H1 (cell line): ENCODE measurements around the gene MPZL3. TPM values are rescaled to one million over a fixed set of nuclear protein-coding genes. Genes with fewer than 3 reads are reported as not detected.

Source experiments
- CTCF ChIA-PET: fragments of 300-600 bp; sonication (Branson Sonifier 250); formaldehyde crosslinking; loops from one replicate; lab custom pipeline; 2021; ENCODE audit not compliant: partially characterized antibody; lab: Charles Lee
- POLR2A ChIA-PET: fragments of 300-600 bp; sonication (Branson Sonifier 250); formaldehyde crosslinking; loops from one replicate; lab custom pipeline; 2021; ENCODE audit warnings: inconsistent platforms; ENCODE audit not compliant: partially characterized antibody; lab: Charles Lee
- DNase-seq, 2 experiments: peaks; one replicate each; pipeline versions ENCODE4 v3.0.0 to v3.0.0-alpha.2; 2010 to 2022; ENCODE audit warnings: low spot score in 2 of 2, low read depth in 1 of 2, mixed read lengths in 1 of 2
- FAIRE-seq: peaks from 2 replicates; lab custom pipeline; 2011; peaks lifted over from hg19 to GRCh38; lab: Jason Lieb, UNC
- H2AFZ ChIP-seq: 2 replicates; pipeline ENCODE4 v1.8.1; 2012; ENCODE audit warnings: low read length, inconsistent platforms
- H2AK5ac ChIP-seq: 2 replicates; pipeline ENCODE4 v1.6.1; 2013; ENCODE audit warnings: low read depth, low read length
- H2BK120ac ChIP-seq: replicated peaks from 2 replicates; pipeline ENCODE3; 2013; ENCODE audit warnings: low read depth, low read length, inconsistent platforms
- H2BK12ac ChIP-seq: 2 replicates; pipeline ENCODE4 v1.6.1; 2013; ENCODE audit warnings: low read depth, low read length
- H2BK15ac ChIP-seq: 2 replicates; pipeline ENCODE4 v1.6.1; 2013; ENCODE audit warnings: low read length
- H2BK20ac ChIP-seq: 2 replicates; pipeline ENCODE4 v1.6.1; 2013; ENCODE audit warnings: low read length
- H2BK5ac ChIP-seq: 2 replicates; pipeline ENCODE4 v1.6.1; 2013; ENCODE audit warnings: low read depth, low read length
- H3K14ac ChIP-seq: 2 replicates; pipeline ENCODE4 v1.6.1; 2013; ENCODE audit warnings: inconsistent platforms; ENCODE audit not compliant: insufficient read length
- H3K18ac ChIP-seq: 2 replicates; pipeline ENCODE4 v1.6.1; 2013; ENCODE audit warnings: low read length; ENCODE audit errors: extremely low read depth
- H3K23ac ChIP-seq: 2 replicates; pipeline ENCODE4 v1.6.1; 2013; ENCODE audit warnings: inconsistent platforms; ENCODE audit not compliant: insufficient read length
- H3K23me2 ChIP-seq: 2 replicates; pipeline ENCODE4 v1.6.1; 2013; ENCODE audit warnings: low read depth, low read length
- H3K27ac ChIP-seq: 2 replicates; pipeline ENCODE4 v1.6.1; 2011; ENCODE audit warnings: low read depth, low read length, inconsistent platforms
- H3K27me3 ChIP-seq, 4 experiments: replicated peaks in 1 of 4; 1 replicate in 1 of 4; 2 replicates in 3 of 4; pipeline versions ENCODE4 v1.6.1 to v1.8.1; 2011 to 2013; ENCODE audit warnings: low read length in 3 of 4, mild to moderate bottlenecking in 3 of 4, inconsistent platforms in 2 of 4, mixed read lengths in 2 of 4, moderate library complexity in 1 of 4; ENCODE audit not compliant: control insufficient read depth in 3 of 4, insufficient read depth in 3 of 4; ENCODE audit errors: extremely low read depth in 1 of 4
- H3K36me3 ChIP-seq, 4 experiments: 2 replicates each; pipeline versions ENCODE4 v1.6.1 to v1.8.1; 2011 to 2013; ENCODE audit warnings: mild to moderate bottlenecking in 4 of 4, low read length in 3 of 4, moderate library complexity in 2 of 4, control low read depth in 1 of 4, inconsistent platforms in 1 of 4; ENCODE audit not compliant: insufficient read depth in 4 of 4, control insufficient read depth in 2 of 4
- H3K4ac ChIP-seq: replicated peaks from 2 replicates; pipeline ENCODE3; 2013; ENCODE audit warnings: low read length, low read depth, mixed read lengths, inconsistent platforms; ENCODE audit not compliant: insufficient read length
- H3K4me1 ChIP-seq, 4 experiments: replicated peaks in 1 of 4; 1 replicate in 1 of 4; 2 replicates in 3 of 4; pipeline versions ENCODE4 v1.6.1 to v1.8.1; 2011 to 2013; ENCODE audit warnings: low read length in 3 of 4, inconsistent platforms in 2 of 4, mixed read lengths in 1 of 4; ENCODE audit not compliant: insufficient read depth in 4 of 4, control insufficient read depth in 3 of 4
- H3K4me2 ChIP-seq, 2 experiments: 2 replicates each; pipeline versions ENCODE4 v1.6.1 to v1.8.1; 2011 to 2013; ENCODE audit warnings: low read depth in 2 of 2, low read length in 2 of 2, control low read depth in 1 of 2, inconsistent platforms in 1 of 2, mild to moderate bottlenecking in 1 of 2; ENCODE audit not compliant: insufficient read depth in 1 of 2
- H3K4me3 ChIP-seq, 4 experiments: fragments of 200-600, 300-600 bp in 1 of 4; sonication (generic), shearing (Covaris generic), sonication (Bioruptor Twin) in 1 of 4; 2 replicates each; pipeline versions ENCODE4 v1.5.1 to v1.8.1; 2011 to 2016; ENCODE audit warnings: low read length in 4 of 4, low read depth in 3 of 4, control low read depth in 2 of 4, inconsistent platforms in 2 of 4, mild to moderate bottlenecking in 2 of 4, mixed read lengths in 1 of 4, moderate library complexity in 1 of 4; ENCODE audit not compliant: insufficient read depth in 2 of 4; ENCODE audit errors: extremely low read depth in 1 of 4
- H3K56ac ChIP-seq: replicated peaks from 2 replicates; pipeline ENCODE3; 2013; ENCODE audit warnings: low read depth, mild to moderate bottlenecking, mixed read lengths, low read length, inconsistent platforms; ENCODE audit not compliant: insufficient read length
- H3K79me1 ChIP-seq: 2 replicates; pipeline ENCODE4 v1.6.1; 2013; ENCODE audit warnings: low read depth, low read length, control low read depth
- H3K79me2 ChIP-seq, 2 experiments: 2 replicates each; pipeline versions ENCODE4 v1.6.1 to v1.8.1; 2012 to 2013; ENCODE audit warnings: low read length in 2 of 2, mild to moderate bottlenecking in 2 of 2, inconsistent platforms in 1 of 2; ENCODE audit not compliant: insufficient read depth in 2 of 2, control insufficient read depth in 1 of 2
- H3K9ac ChIP-seq, 4 experiments: replicated peaks in 1 of 4; 1 replicate in 1 of 4; 2 replicates in 3 of 4; pipeline versions ENCODE4 v1.6.1 to v1.8.1; 2011 to 2013; ENCODE audit warnings: low read depth in 3 of 4, low read length in 3 of 4, control low read depth in 2 of 4, mild to moderate bottlenecking in 2 of 4, moderate library complexity in 2 of 4, inconsistent platforms in 1 of 4; ENCODE audit errors: extremely low read depth in 1 of 4
- H3K9me3 ChIP-seq, 2 experiments: 2 replicates each; pipeline versions ENCODE4 v1.6.1 to v1.8.1; 2012 to 2013; ENCODE audit warnings: mild to moderate bottlenecking in 2 of 2, moderate library complexity in 2 of 2, control low read depth in 1 of 2, inconsistent platforms in 1 of 2, low read depth in 1 of 2, low read length in 1 of 2, mixed read lengths in 1 of 2; ENCODE audit not compliant: insufficient read depth in 2 of 2
- H4K20me1 ChIP-seq, 2 experiments: replicated peaks in 1 of 2; 2 replicates each; pipeline versions ENCODE3 to v1.8.1; 2011 to 2013; ENCODE audit warnings: inconsistent platforms in 2 of 2, low read length in 2 of 2, mild to moderate bottlenecking in 1 of 2; ENCODE audit not compliant: insufficient read depth in 2 of 2, control insufficient read depth in 1 of 2
- H4K5ac ChIP-seq: 2 replicates; pipeline ENCODE4 v1.6.1; 2013; ENCODE audit warnings: low read length, low read depth, mixed read lengths, inconsistent platforms; ENCODE audit not compliant: insufficient read length
- H4K8ac ChIP-seq: 2 replicates; pipeline ENCODE4 v1.8.0; 2013; ENCODE audit warnings: mild to moderate bottlenecking, moderate library complexity, low read length, inconsistent platforms; ENCODE audit not compliant: insufficient read depth; ENCODE audit errors: extremely low read depth
- H4K91ac ChIP-seq: replicated peaks from 2 replicates; pipeline ENCODE3; 2013; ENCODE audit warnings: low read length, mixed read lengths, inconsistent platforms; ENCODE audit not compliant: insufficient read length
- BCL11A ChIP-seq, 2 experiments: IDR thresholded peaks; one replicate each; pipeline ENCODE4 v1.6.1; 2011; ENCODE audit warnings: low read depth in 2 of 2, low read length in 2 of 2, mild to moderate bottlenecking in 2 of 2
- HDAC2 ChIP-seq, 2 experiments: fragments of 300-600 bp in 1 of 2; sonication (generic) in 1 of 2; IDR thresholded peaks; 2 replicates each; pipeline ENCODE4 v1.6.1; 2011 to 2012; ENCODE audit warnings: low read depth in 2 of 2, low read length in 2 of 2, mild to moderate bottlenecking in 2 of 2, moderate library complexity in 2 of 2, borderline replicate concordance in 1 of 2, inconsistent platforms in 1 of 2
- JUND ChIP-seq: IDR thresholded peaks from 2 replicates; pipeline ENCODE4 v1.6.1; 2011; ENCODE audit warnings: mild to moderate bottlenecking, improper control_type of control experiment, low read length
- WGBS, 2 experiments: shearing (Covaris generic) in 1 of 2; methylation state at CpG; one replicate each; pipeline versions ENCODE4 v1.1.6 to v1.1.7; 2013 to 2015; ENCODE audit warnings: low lambda C conversion rate in 2 of 2, mixed read lengths in 2 of 2, inconsistent platforms in 1 of 2, low coverage in 1 of 2, missing lambda C conversion rate in 1 of 2; ENCODE audit not compliant: insufficient replicate concordance in 2 of 2, insufficient coverage in 1 of 2, insufficient read length in 1 of 2; ENCODE audit errors: extremely low coverage in 1 of 2, missing lambda C conversion rate in 1 of 2; 5-methylcytosine and 5-hydroxymethylcytosine counted together
- polyA plus RNA-seq, 7 experiments: library from polyadenylated mRNA; depleted of rRNA in 3 of 7; stranded (reverse) in 5 of 7; unstranded in 2 of 7; fragments of >200 nt in 5 of 7; fragments of 200-250 nt in 2 of 7; gene quantifications; 1 replicate in 5 of 7; 2 replicates in 1 of 7; 4 replicates in 1 of 7; pipeline versions ENCODE4 v1.2.1 to v1.2.3, GENCODE V29; 2011 to 2013; ENCODE audit warnings: missing spikeins in 2 of 7, mixed read lengths in 2 of 7
- total RNA-seq: library from RNA; stranded (reverse); fragmentation: NEBNext Ultra II Directional; extraction: Animal tissue kit (Norgen Biotek cat#: 25700); gene quantifications from 2 replicates; pipeline ENCODE4 v1.2.1, GENCODE V29; 2021

Gene MPZL3
- total and polyA plus RNA-seq, 2 of the 8 experiments (the other 6 are each of a cell fraction or from before 2014, with no cell fraction given) = 1.1 to 3.9 TPM

- ChIA-PET POLR2A (no interaction called here), CTCF (interaction anchor here (1.3 kb wide), 1 partner anchor 63 kb away, joined by 3 read pairs; no protein-coding TSS in a partner anchor)
- Histone ChIP-seq H2BK20ac (no peak overlapping the region), H3K36me3 (no peaks in the 10 kb centered on the region; a peak in 1 of 8 replicates), H3K4me2 (no peak overlapping the region), H3K23me2 (no peaks in the 10 kb centered on the region), H3K79me1 (no peaks in the 10 kb centered on the region), H3K18ac (no peak overlapping the region), H4K20me1 (no peaks in the 10 kb centered on the region), H2AFZ (no peak overlapping the region), H2BK120ac (no peak overlapping the region), H3K14ac (no peak overlapping the region), H3K9me3 (no peaks in the 10 kb centered on the region), H3K4me3 (no peak overlapping the region), H2AK5ac (no peak overlapping the region), H3K27ac (no peak overlapping the region), H2BK15ac (no peak overlapping the region), H4K5ac (no peak overlapping the region), H4K91ac (no peak overlapping the region), H4K8ac (no peak overlapping the region), H3K4ac (no peak overlapping the region), H3K27me3 (no peaks in the 10 kb centered on the region; a peak in 1 of 7 replicates), H3K9ac (no peak overlapping the region), H2BK12ac (no peak overlapping the region), H3K23ac (no peak overlapping the region), H3K4me1 (peaks cover 0 to 1% (median 0%) of the 10 kb centered on the region in 4 experiments; a peak in 3 of 7 replicates), H3K79me2 (no peaks in the 10 kb centered on the region), H3K56ac (no peak overlapping the region), H2BK5ac (no peak overlapping the region; the same call in 1 of the 2 replicates)
- TF ChIP-seq JUND = no peak
- no peak for TF ChIP-seq BCL11A (IDR thresholded peaks at IDR 0.05; ENCODE audit: low read depth in 2 of 2, low read length in 2 of 2)
- TF ChIP-seq HDAC2 (IDR thresholded peaks at IDR 0.05; ENCODE audit: borderline replicate concordance in 1 of 2, low read depth in 2 of 2, low read length in 2 of 2) = no peak
- DNase-seq (no peak), FAIRE-seq (no peak)
- WGBS, 2 experiments = 93% methylated on average over 5 of the region's 5 CpGs; no CpG with 5 or more reads in 1 of the 2 experiments
Observed at GRCh38 chr11:118233377-118233776, 18.8 kb downstream of the MPZL3 start.
